Neutrophil (primary cell): Measurements from ENCODE around the gene NR1D1.

ENCODE experiments used
- H3K27ac ChIP-seq: fragments of 200-600 bp; sonication (generic); 2 replicates; pipeline ENCODE4 v1.5.1; 2016; ENCODE audit warnings: mild to moderate bottlenecking, moderate library complexity
- H3K27me3 ChIP-seq: fragments of 200-600 bp; sonication (generic); 2 replicates; pipeline ENCODE4 v1.6.0; 2016; ENCODE audit warnings: mild to moderate bottlenecking
- H3K36me3 ChIP-seq: fragments of 200-600 bp; sonication (generic); 2 replicates; pipeline ENCODE4 v1.5.1; 2017
- H3K4me1 ChIP-seq, 2 experiments: fragments of 200-600 bp in 1 of 2; sonication (generic) in 1 of 2; 1 replicate in 1 of 2; 2 replicates in 1 of 2; pipeline versions ENCODE4 v1.5.1 to v1.6.1; 2013 to 2016; ENCODE audit warnings: low read depth in 1 of 2, low read length in 1 of 2, mild to moderate bottlenecking in 1 of 2, moderate library complexity in 1 of 2; ENCODE audit not compliant: control insufficient read depth in 1 of 2, insufficient read depth in 1 of 2
- H3K4me3 ChIP-seq, 2 experiments: fragments of 200-600 bp in 1 of 2; sonication (generic) in 1 of 2; 1 replicate in 1 of 2; 2 replicates in 1 of 2; pipeline ENCODE4 v1.5.1; 2013 to 2016; ENCODE audit warnings: low read depth in 1 of 2, low read length in 1 of 2, mild to moderate bottlenecking in 1 of 2, moderate library complexity in 1 of 2
- H3K9me3 ChIP-seq: fragments of 200-600 bp; sonication (generic); 2 replicates; pipeline ENCODE4 v1.5.1; 2016
- CTCF ChIP-seq: fragments of 200-600 bp; sonication (generic); IDR thresholded peaks from 2 replicates; pipeline ENCODE4 v1.5.1; 2016; ENCODE audit warnings: antibody characterized with exemption

Gene NR1D1

GRCh38 chr17:40087049-40087794 is 13.2 kb downstream of the NR1D1 start:
- Histone ChIP-seq H3K4me3 (no peak overlapping the region), H3K4me1 (no peaks in the 10 kb centered on the region), H3K9me3 (no peaks in the 10 kb centered on the region), H3K27me3 (no peaks in the 10 kb centered on the region), H3K36me3 (peaks cover 93% of the 10 kb centered on the region), H3K27ac (no peak overlapping the region)
- no peak for TF ChIP-seq CTCF

DNA sequence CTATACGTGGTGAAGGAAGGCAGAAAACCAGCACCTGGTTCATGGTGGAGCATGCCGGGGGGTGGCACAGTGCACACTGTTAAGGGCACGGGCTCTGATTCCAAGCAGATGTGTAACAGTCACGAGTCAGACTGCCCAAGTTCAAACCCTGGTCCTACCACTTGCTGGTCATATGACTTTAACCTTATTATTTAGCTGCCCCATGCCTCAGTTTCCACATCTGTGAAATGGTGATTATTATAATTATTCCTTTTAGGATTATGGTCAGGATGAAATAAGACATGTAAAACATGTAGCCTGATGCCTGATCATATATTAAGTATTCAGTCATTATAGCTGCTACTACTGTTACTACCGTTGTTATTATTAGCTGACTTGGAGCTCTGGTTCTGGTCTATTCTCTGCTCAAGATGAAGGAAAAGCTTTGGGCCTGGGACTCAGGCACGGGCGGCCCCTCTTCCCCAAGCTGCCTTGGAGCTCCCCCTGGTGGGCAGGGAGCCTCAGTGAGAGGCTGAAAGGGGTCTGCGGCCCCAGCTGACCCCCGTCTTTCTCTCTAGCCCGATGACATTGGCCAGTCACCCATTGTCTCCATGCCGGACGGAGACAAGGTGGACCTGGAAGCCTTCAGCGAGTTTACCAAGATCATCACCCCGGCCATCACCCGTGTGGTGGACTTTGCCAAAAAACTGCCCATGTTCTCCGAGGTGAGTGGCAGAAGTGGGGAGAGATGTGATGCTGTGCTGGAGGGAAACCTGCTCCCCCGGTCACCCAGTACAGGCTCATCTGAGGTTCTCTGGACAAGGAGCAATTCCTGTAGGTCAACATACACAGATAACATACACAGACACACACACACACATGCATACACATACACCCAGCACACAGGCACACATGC is 14.0 kb downstream of the NR1D1 start:
- no peak overlapping the region for H3K4me3 ChIP-seq
- TF ChIP-seq CTCF = peak; percentile 61
- H3K27ac ChIP-seq = no peak overlapping the region
- peaks cover 86% of the 10 kb centered on the region for H3K36me3 ChIP-seq
- H3K27me3 ChIP-seq = no peaks in the 10 kb centered on the region
- H3K4me1 ChIP-seq = no peaks in the 10 kb centered on the region
- H3K9me3 ChIP-seq = no peaks in the 10 kb centered on the region

- Histone ChIP-seq H3K36me3 (peaks cover 77% of the 10 kb centered on the region), H3K27me3 (no peaks in the 10 kb centered on the region)
Measured at GRCh38 chr17:40084477-40084876, 15.9 kb downstream of the NR1D1 start.

GRCh38 chr17:40079545-40079944 is 20.8 kb downstream of the NR1D1 start:
- no peaks in the 10 kb centered on the region for H3K9me3 ChIP-seq
- H3K36me3 ChIP-seq = peaks cover 49% of the 10 kb centered on the region
- H3K27me3 ChIP-seq = no peaks in the 10 kb centered on the region
- no peak overlapping the region for H3K27ac ChIP-seq
- no peak for TF ChIP-seq CTCF
- peaks cover 20 to 25% of the 10 kb centered on the region in 2 experiments for H3K4me1 ChIP-seq
- no peak overlapping the region for H3K4me3 ChIP-seq

More at GRCh38 chr17:40084477-40084876, 15.9 kb downstream of the NR1D1 start:
- no peaks in the 10 kb centered on the region for H3K4me1 ChIP-seq
- no peak overlapping the region for H3K4me3 ChIP-seq
- H3K9me3 ChIP-seq = no peaks in the 10 kb centered on the region
- H3K27ac ChIP-seq = no peak overlapping the region
- TF ChIP-seq CTCF = no peak

GRCh38 chr17:40076591-40076990 is 23.8 kb downstream of the NR1D1 start:
- H3K4me1 ChIP-seq = peaks cover 35 to 43% of the 10 kb centered on the region in 2 experiments
- H3K27me3 ChIP-seq = no peaks in the 10 kb centered on the region
- no peak for TF ChIP-seq CTCF
- H3K27ac ChIP-seq = peak overlapping the region; percentile 79
- H3K36me3 ChIP-seq = peaks cover 38% of the 10 kb centered on the region
- H3K9me3 ChIP-seq = no peaks in the 10 kb centered on the region
- no peak overlapping the region for H3K4me3 ChIP-seq
